DMS 273 treated with DMSO at 0.1 percent for 48 hours (cell line): ENCODE results near the gene SPI1.

Experiments used
- DNase-seq: peaks from one replicate; lab custom pipeline; 2025; lab: John Stamatoyannopoulos, UW

The SPI1 gene

GRCh38 chr11:47378010-47378835 is at the start of gene SPI1:
TSS of gene SPI1 (minus strand) at chr11:47378547. CDS start at chr11:47378353, 194 bp downstream.
- DNase-seq, result no peak

- peak; percentile 88 for DNase-seq
These were observed 48.0 kb upstream of the SPI1 start, which contains the start of gene PSMC3 for GRCh38 chr11:47426062-47426956. TSS of gene PSMC3 (minus strand) at chr11:47426439. CDS start at chr11:47426279, 160 bp downstream.

GRCh38 chr11:47425611-47426010 is 47.3 kb upstream of the SPI1 start:
- no peak for DNase-seq

GRCh38 chr11:47418454-47419259 is 40.3 kb upstream of the SPI1 start:
- no peak for DNase-seq

GRCh38 chr11:47417712-47418111 is 39.4 kb upstream of the SPI1 start:
- no peak for DNase-seq

- peak; percentile 22 for DNase-seq
These were observed 37.7 kb upstream of the SPI1 start for GRCh38 chr11:47415949-47416472.

- no peak for DNase-seq
These were observed 36.9 kb upstream of the SPI1 start for GRCh38 chr11:47415091-47415854.

GRCh38 chr11:47414685-47415070 is 36.3 kb upstream of the SPI1 start:
- DNase-seq, result no peak

- DNase-seq, result no peak
These were observed 35.7 kb upstream of the SPI1 start for GRCh38 chr11:47413908-47414684.

GRCh38 chr11:47413351-47413750 is 35.0 kb upstream of the SPI1 start:
- no peak for DNase-seq

- DNase-seq, result no peak
These were observed 33.8 kb upstream of the SPI1 start for GRCh38 chr11:47411884-47412746.

- DNase-seq, result no peak
These were observed 32.3 kb upstream of the SPI1 start for GRCh38 chr11:47410370-47411264.

GRCh38 chr11:47409440-47410369 is 31.4 kb upstream of the SPI1 start:
- no peak for DNase-seq

GRCh38 chr11:47408598-47409439 is 30.5 kb upstream of the SPI1 start:
- DNase-seq, result no peak

GRCh38 chr11:47407746-47408590 is 29.6 kb upstream of the SPI1 start, which contains the start of gene SLC39A13:
TSS of gene SLC39A13 (plus strand) at chr11:47408590. CDS start at chr11:47410095, 1,505 bp downstream.
- peak; percentile 72 for DNase-seq
